ENCODE results near the gene NDUFA6. TPM values are rescaled to one million over a fixed set of nuclear protein-coding genes. Genes with fewer than 3 reads are reported as not detected.
A peak's percentile ranks its signal among the peaks of the same experiment; 100 is the strongest.
"Not testable (repeated sequence)": the region's sequence is repeated elsewhere in the genome, so short reads cannot be mapped to it uniquely, and the experiment has no call there.

The NDUFA6 gene
- total RNA-seq: 10 to 100 TPM; 40.2 to 62.1 (median 48.0) TPM

DNA sequence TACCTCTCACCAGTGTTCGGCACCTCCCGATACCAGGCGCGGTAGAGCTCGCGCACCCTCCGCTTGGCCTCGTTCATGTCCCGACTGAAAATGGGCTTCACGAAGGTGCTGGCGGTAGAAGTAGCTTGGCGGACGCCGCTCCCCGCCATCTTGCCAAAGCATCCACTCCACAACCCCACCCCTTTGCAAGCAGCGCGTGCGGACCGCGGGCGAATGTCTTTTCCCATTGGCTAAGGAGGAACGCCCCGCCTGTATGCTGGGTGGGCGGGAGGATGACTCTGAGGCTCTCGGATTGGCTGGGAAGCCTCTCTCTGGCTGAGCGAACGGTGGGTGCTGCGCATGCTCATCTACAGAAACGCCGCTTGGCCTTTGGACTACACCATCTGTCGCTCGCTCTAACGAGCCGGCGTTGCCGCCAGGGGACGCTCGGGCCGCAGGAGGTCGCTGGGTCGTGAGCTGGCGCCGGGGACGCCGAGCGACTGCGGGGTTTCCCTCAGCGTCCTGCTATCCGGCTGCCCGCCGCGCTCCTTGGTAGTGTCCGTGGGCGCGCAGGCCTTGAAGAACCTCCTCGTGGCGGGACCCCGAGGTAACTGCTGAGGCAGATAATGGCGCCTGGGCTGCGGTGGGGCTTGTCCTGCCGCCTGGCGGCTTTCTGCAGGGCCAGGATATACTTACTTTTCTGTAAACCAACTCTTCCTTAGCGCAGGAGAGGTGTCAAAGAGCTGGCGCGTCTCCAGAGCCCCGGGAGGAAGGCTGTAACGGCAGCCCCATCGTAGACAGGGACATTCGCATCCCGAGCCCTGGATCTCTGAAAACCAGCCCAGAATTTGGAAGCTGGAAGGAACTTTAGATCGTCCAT is at the start of gene NDUFA6:
NDUFA6 (minus strand) TSS at position 177 of the 859 bp plus-strand sequence; CDS start at position 149, 28 bp downstream.
- Histone ChIP-seq H3K36me3 (peaks cover 12% of the 10 kb centered on the region), H3K9me3 (no peaks in the 10 kb centered on the region), H3K27me3 (no peaks in the 10 kb centered on the region), H3K27ac (peak within 1 kb of the TSS; percentile 99), H3K4me3 (peak within 1 kb of the TSS; percentile 94), H3K4me1 (peaks cover 24% of the 10 kb centered on the region)
- peak; percentile 99 to 100 for DNase-seq (ENCODE audit: low spot score in 2 of 2)
- no peak for TF ChIP-seq EP300 (IDR thresholded peaks at IDR 0.05)
- TF ChIP-seq, protein P1, sequence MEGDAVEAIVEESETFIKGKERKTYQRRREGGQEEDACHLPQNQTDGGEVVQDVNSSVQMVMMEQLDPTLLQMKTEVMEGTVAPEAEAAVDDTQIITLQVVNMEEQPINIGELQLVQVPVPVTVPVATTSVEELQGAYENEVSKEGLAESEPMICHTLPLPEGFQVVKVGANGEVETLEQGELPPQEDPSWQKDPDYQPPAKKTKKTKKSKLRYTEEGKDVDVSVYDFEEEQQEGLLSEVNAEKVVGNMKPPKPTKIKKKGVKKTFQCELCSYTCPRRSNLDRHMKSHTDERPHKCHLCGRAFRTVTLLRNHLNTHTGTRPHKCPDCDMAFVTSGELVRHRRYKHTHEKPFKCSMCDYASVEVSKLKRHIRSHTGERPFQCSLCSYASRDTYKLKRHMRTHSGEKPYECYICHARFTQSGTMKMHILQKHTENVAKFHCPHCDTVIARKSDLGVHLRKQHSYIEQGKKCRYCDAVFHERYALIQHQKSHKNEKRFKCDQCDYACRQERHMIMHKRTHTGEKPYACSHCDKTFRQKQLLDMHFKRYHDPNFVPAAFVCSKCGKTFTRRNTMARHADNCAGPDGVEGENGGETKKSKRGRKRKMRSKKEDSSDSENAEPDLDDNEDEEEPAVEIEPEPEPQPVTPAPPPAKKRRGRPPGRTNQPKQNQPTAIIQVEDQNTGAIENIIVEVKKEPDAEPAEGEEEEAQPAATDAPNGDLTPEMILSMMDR (IDR thresholded peaks at IDR 0.05): peak; percentile 95 to 96
- peak; percentile 88 to 92 for TF ChIP-seq POLR2A (IDR thresholded peaks at IDR 0.05)
- TF ChIP-seq POLR2AphosphoS5 (IDR thresholded peaks at IDR 0.05): peak; percentile 30 to 78 (median 71)
- 0% methylated on average over 9 of the region's 71 CpGs for WGBS

DNA sequence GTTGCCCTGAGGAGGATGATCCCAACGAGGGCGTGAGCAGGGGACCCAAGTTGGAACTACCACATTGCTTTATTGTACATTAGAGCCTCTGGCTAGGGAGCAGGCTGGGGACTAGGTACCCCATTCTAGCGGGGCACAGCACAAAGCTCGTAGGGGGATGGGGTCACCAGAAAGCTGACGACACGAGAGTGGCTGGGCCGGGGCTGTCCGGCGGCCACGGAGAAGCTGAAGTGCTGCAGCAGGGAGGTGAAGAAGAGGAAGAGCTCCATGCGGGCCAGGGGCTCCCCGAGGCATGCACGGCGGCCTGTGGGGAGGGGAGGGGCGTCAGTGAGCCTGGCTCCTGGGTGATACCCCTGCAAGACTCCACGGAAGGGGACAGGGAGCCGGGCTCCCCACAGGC is 49.6 kb upstream of the NDUFA6 start:
- DNase-seq (ENCODE audit: low spot score in 2 of 2); H3K27me3 ChIP-seq; H3K9me3 ChIP-seq; H3K27ac ChIP-seq; H3K4me1 ChIP-seq; H3K4me3 ChIP-seq: not testable (repeated sequence)
- peaks cover 14% of the 10 kb centered on the region for H3K36me3 ChIP-seq
- 87% methylated on average over 13 of the region's 17 CpGs for WGBS

DNA sequence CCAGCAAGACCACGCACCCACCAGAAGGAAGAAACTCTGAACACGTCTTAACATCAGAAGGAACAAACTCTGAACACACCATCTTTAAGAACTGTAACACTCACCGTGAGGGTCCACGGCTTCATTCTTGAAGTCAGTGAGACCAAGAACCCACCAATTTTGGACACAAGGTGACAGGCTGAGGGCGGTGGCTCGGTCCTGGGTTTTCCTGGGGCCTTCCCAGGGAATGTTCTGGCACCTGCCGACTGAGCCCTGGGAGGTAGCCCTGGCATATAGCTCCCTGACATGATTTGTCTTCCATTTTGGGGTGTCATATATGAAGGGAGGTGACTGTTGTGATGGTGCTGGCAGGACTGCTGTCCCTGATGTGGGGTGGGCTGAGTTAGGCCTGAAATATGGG is 48.9 kb upstream of the NDUFA6 start:
- WGBS: 85% methylated on average over 7 of the region's 7 CpGs
- H3K4me1 ChIP-seq; DNase-seq (ENCODE audit: low spot score in 2 of 2); H3K27me3 ChIP-seq; H3K27ac ChIP-seq; H3K9me3 ChIP-seq; H3K4me3 ChIP-seq: not testable (repeated sequence)
- H3K36me3 ChIP-seq: peaks cover 14% of the 10 kb centered on the region

DNA sequence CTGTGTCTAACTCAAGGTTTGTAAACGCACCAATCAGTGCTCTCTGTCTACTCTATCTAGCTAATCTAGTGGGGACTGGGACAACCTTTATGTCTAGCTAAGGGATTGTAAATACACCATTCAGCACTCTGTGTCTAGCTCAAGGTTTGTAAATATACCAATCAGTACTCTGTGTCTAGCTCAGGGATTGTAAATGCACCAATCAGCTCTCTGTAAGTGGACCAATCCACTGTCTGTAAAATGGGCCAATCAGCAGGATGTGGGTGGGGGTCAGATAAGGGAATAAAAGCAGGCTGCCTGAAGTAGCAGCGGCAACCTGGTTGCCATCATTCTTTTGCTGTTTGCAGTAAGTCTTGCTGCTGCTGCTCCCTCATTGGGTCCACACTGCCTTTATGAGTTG is 48.4 kb upstream of the NDUFA6 start:
- TF ChIP-seq POLR2AphosphoS5 (IDR thresholded peaks at IDR 0.05) (no peak), EP300 (IDR thresholded peaks at IDR 0.05) (no peak), POLR2A (IDR thresholded peaks at IDR 0.05) (no peak)
- TF ChIP-seq, protein P1 (IDR thresholded peaks at IDR 0.05): no peak
- Histone ChIP-seq H3K27me3 (no peaks in the 10 kb centered on the region), H3K4me3 (no peak overlapping the region), H3K27ac (no peak overlapping the region), H3K9me3 (no peaks in the 10 kb centered on the region), H3K4me1 (peaks cover 3% of the 10 kb centered on the region), H3K36me3 (peaks cover 14% of the 10 kb centered on the region)
- no peak for DNase-seq (ENCODE audit: low spot score in 2 of 2)
- 96% methylated on average over 2 of the region's 2 CpGs for WGBS

DNA sequence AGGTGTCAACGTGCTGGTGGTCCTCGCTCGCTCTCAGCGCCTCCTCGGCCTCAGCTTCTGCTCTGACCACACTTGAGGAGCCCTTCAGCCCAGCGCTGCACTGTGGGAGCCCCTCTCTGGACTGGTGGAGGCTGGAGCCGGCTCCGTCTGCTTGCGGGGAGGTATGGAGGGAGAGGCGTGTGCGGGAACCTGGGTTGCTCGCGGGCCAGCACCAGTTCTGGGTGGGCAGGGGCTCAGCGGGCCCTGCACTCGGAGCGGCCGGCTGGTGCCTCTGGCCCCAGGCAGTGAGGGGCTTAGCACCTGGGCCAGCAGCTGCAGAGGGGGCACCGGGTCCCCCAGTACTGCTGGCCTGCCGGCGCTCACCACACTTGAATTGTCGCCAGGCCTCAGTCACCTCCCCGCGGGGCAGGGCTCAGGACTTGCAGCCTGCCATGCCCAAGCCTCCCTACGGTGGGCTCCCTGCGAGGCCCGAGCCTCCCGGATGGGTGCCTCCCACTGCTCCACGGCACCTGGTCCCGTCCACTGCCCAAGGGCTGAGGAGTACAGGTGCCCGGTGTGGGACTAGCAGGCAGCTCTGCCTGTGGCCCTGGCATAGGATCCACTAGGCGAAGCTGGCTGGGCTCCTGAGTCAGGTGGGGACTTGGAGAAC is 47.7 kb upstream of the NDUFA6 start:
- Histone ChIP-seq H3K4me1 (peaks cover 3% of the 10 kb centered on the region), H3K4me3 (no peak overlapping the region), H3K27me3 (no peaks in the 10 kb centered on the region), H3K9me3 (no peaks in the 10 kb centered on the region), H3K27ac (no peak overlapping the region), H3K36me3 (peaks cover 14% of the 10 kb centered on the region)
- TF ChIP-seq POLR2A (IDR thresholded peaks at IDR 0.05) (no peak), POLR2AphosphoS5 (IDR thresholded peaks at IDR 0.05) (no peak), EP300 (IDR thresholded peaks at IDR 0.05) (no peak)
- TF ChIP-seq, protein P1 (IDR thresholded peaks at IDR 0.05): no peak
- DNase-seq (ENCODE audit: low spot score in 2 of 2): no peak
- 89% methylated on average over 19 of the region's 31 CpGs for WGBS

DNA sequence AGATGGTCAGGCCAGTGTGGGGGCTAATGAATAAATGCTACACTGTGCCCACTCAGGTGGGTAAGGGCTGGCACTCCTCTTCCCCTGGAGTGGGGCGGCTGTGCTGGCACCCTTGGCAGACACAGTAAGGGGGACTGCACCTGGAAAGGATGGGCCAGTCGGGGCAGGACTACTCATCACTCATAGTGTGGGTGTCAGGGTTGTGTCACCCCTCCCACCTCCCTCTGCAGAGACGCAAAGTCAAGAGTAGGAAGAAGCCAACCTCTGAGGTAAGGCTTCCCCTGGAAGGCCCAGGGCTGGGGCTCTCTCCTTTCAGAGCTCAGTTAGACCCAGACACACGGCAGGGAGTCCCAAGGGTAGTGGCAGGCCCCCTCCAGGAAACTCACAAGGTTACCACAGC is 45.1 kb upstream of the NDUFA6 start:
- not testable (repeated sequence) for H3K4me1 ChIP-seq; H3K9me3 ChIP-seq; H3K27ac ChIP-seq; H3K4me3 ChIP-seq; H3K27me3 ChIP-seq; DNase-seq (ENCODE audit: low spot score in 2 of 2)
- H3K36me3 ChIP-seq: peaks cover 10% of the 10 kb centered on the region
- no CpG with 5 or more reads among the region's 4 CpGs for WGBS

Measured in suprapubic skin (tissue), 4 donors.